Esophagus muscularis mucosa (tissue), 4 donors: ENCODE data around the gene FOXO6. TPM values are rescaled to one million over a fixed set of nuclear protein-coding genes. Genes with fewer than 3 reads are reported as not detected.

ENCODE experiments used
- DNase-seq: peaks from one replicate; pipeline ENCODE4 v3.0.0-alpha.2; 2017; ENCODE audit errors: extremely low spot score
- H3K27ac ChIP-seq, 4 donors: fragments of 200-600 bp; sonication (generic); replicated peaks in 1 of 4; 1 replicate in 3 of 4; 2 replicates in 1 of 4; pipeline ENCODE4 v1.5.1; 2016 to 2019; ENCODE audit warnings: mild to moderate bottlenecking in 1 of 4
- H3K27me3 ChIP-seq, 4 donors: fragments of 200-600 bp; sonication (generic); one replicate each; pipeline versions ENCODE4 v1.5.1 to v1.6.0; 2016 to 2019
- H3K36me3 ChIP-seq, 4 donors: fragments of 200-600 bp; sonication (generic); one replicate each; pipeline ENCODE4 v1.5.1; 2016 to 2019
- H3K4me1 ChIP-seq, 4 donors: fragments of 200-600 bp; sonication (generic); one replicate each; pipeline ENCODE4 v1.5.1; 2016 to 2019
- H3K4me3 ChIP-seq, 4 donors: fragments of 200-600 bp; sonication (generic); 1 replicate in 2 of 4; 2 replicates in 2 of 4; pipeline ENCODE4 v1.5.1; 2016 to 2019; ENCODE audit warnings: mild to moderate bottlenecking in 4 of 4, moderate library complexity in 1 of 4
- H3K9me3 ChIP-seq, 4 donors: fragments of 200-600 bp; sonication (generic); 1 replicate in 3 of 4; 2 replicates in 1 of 4; pipeline ENCODE4 v1.5.1; 2016 to 2019
- EP300 ChIP-seq: sonication (generic); formaldehyde crosslinking; IDR thresholded peaks from one replicate; pipeline ENCODE4 v1.6.1; 2017; ENCODE audit warnings: antibody characterized with exemption
- POLR2A ChIP-seq: fragments of 450-650 bp; IDR thresholded peaks from one replicate; pipeline ENCODE4 v1.6.1; 2017; ENCODE audit warnings: antibody characterized with exemption, moderate library complexity, mild to moderate bottlenecking, low read depth
- POLR2AphosphoS5 ChIP-seq, 2 donors: sonication (generic); formaldehyde crosslinking; IDR thresholded peaks; one replicate each; pipeline ENCODE4 v1.6.1; 2017; ENCODE audit warnings: antibody characterized with exemption in 2 of 2
- WGBS: methylation state at CpG from one replicate; pipeline ENCODE4 v1.1.5; 2018; 5-methylcytosine and 5-hydroxymethylcytosine counted together
- intact Hi-C: fragments of 100-400 bp; cut with DNase I; formaldehyde crosslinking; loops from one replicate; pipeline ENCODE4 v1.15.1; 2023
- total RNA-seq, 4 donors: library from RNA; depleted of rRNA; stranded (reverse); fragments of >200 nt; gene quantifications; one replicate each; pipeline versions ENCODE4 v1.1.0 to v1.2.1, GENCODE V29; 2016
- TF ChIP-seq, protein P1 (sequence below), 3 experiments: fragments of 200-600 bp in 2 of 3; fragments of 450-650 bp in 1 of 3; sonication (generic) in 2 of 3; IDR thresholded peaks; one replicate each; pipeline ENCODE4 v1.5.1; 2017 to 2019; ENCODE audit warnings: antibody characterized with exemption in 3 of 3, mild to moderate bottlenecking in 2 of 3, moderate library complexity in 1 of 3

The FOXO6 gene
- total RNA-seq, 4 donors from 2014 or later, result 0.33 to 1.3 (median 0.53) TPM

DNA sequence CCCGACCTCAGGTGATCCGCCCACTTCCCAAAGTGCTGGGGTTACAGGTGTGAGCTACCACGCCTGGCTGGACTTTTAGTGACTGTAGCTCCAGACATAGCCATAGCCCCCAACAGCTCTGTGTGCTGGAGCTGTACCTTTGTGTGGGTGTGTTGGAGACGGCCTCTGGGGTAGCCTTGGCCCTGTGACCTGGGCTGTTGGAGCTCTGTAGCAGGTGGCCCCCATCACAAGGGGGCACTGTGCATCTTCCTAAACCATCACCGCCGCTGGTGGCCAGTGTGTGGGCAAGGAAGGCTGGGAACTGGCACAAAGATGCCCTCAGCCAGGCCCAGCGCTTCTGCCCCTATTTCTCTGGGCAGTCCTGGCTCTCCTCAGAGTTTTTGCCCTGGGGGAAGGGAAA is 38.4 kb upstream of the FOXO6 start:
- DNase-seq, result peak; percentile 81
- WGBS, result no CpG with 5 or more reads among the region's 7 CpGs
- H3K36me3 ChIP-seq, result no peaks in the 10 kb centered on the region
- H3K9me3 ChIP-seq, result no peaks in the 10 kb centered on the region
- TF ChIP-seq, protein P1, sequence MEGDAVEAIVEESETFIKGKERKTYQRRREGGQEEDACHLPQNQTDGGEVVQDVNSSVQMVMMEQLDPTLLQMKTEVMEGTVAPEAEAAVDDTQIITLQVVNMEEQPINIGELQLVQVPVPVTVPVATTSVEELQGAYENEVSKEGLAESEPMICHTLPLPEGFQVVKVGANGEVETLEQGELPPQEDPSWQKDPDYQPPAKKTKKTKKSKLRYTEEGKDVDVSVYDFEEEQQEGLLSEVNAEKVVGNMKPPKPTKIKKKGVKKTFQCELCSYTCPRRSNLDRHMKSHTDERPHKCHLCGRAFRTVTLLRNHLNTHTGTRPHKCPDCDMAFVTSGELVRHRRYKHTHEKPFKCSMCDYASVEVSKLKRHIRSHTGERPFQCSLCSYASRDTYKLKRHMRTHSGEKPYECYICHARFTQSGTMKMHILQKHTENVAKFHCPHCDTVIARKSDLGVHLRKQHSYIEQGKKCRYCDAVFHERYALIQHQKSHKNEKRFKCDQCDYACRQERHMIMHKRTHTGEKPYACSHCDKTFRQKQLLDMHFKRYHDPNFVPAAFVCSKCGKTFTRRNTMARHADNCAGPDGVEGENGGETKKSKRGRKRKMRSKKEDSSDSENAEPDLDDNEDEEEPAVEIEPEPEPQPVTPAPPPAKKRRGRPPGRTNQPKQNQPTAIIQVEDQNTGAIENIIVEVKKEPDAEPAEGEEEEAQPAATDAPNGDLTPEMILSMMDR (IDR thresholded peaks at IDR 0.05), result peak in 2 of 3 experiments; percentile 16 to 33
- TF ChIP-seq POLR2A, result no peak
- peaks cover 10 to 26% (median 20%) of the 10 kb centered on the region in 4 donors for H3K4me1 ChIP-seq
- H3K27ac ChIP-seq, result no peak overlapping the region
- H3K27me3 ChIP-seq, result no peaks in the 10 kb centered on the region
- intact Hi-C loops, result no loop called here
- no peak overlapping the region for H3K4me3 ChIP-seq

DNA sequence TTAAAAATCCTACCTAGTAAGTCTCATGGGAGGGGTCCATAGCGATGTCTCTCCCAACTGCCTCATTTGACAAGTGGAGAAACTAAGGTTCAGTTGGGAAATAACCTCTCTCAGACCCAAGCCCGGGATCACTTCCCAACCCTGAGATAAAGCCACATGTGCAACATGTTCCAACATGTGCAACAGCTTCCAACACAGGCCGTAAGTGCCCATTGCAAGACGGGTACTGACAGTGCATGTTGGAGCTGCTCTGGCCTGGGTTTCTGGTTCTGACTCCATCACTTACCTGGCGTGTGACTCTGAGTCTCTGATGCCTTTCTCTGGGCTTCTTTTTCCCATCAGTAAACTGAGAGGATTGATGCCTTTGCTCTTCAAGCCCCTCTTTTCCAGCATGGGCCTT is 38.0 kb upstream of the FOXO6 start:
- no peak overlapping the region for H3K4me3 ChIP-seq
- H3K36me3 ChIP-seq, result no peaks in the 10 kb centered on the region
- TF ChIP-seq EP300 (no peak), POLR2AphosphoS5 (IDR thresholded peaks at IDR 0.05) (no peak), POLR2A (no peak)
- TF ChIP-seq, protein P1 (IDR thresholded peaks at IDR 0.05), result no peak
- no peaks in the 10 kb centered on the region for H3K9me3 ChIP-seq
- intact Hi-C loops, result no loop called here
- H3K27me3 ChIP-seq, result no peaks in the 10 kb centered on the region
- H3K27ac ChIP-seq, result no peak overlapping the region
- DNase-seq, result peak; percentile 37
- 93% methylated on average over 5 of the region's 5 CpGs for WGBS
- peaks cover 10 to 26% (median 20%) of the 10 kb centered on the region in 4 donors for H3K4me1 ChIP-seq

DNA sequence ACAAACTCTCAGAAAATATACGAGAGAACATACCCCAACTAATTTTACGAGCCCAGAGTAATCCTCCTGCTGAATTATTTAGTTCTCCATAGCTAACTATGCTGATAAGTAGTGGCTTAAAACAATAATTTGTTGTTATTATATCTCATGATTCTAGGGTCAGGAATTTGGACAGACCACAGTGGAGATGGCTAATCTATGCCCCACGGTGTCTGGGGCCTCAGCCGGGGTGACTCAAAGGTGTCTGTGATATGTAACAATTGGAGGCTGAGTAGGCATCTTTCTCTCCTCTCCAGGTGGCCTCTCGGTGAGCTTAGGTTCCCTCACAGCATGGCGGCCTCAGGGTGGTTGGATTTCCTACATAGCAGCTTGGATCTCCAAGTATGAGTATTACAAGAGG is 35.4 kb upstream of the FOXO6 start:
- H3K9me3 ChIP-seq, result no peaks in the 10 kb centered on the region
- 92% methylated on average over 6 of the region's 6 CpGs for WGBS
- H3K4me1 ChIP-seq, result peaks cover 0 to 6% (median 1%) of the 10 kb centered on the region in 4 donors
- DNase-seq, result peak; percentile 14
- no peaks in the 10 kb centered on the region for H3K36me3 ChIP-seq
- intact Hi-C loops, result no loop called here
- H3K27me3 ChIP-seq, result no peaks in the 10 kb centered on the region
- no peak for TF ChIP-seq POLR2AphosphoS5 (IDR thresholded peaks at IDR 0.05)
- TF ChIP-seq, protein P1 (IDR thresholded peaks at IDR 0.05), result no peak
- no peak for TF ChIP-seq EP300
- TF ChIP-seq POLR2A, result no peak
- no peak overlapping the region for H3K4me3 ChIP-seq
- no peak overlapping the region for H3K27ac ChIP-seq

DNA sequence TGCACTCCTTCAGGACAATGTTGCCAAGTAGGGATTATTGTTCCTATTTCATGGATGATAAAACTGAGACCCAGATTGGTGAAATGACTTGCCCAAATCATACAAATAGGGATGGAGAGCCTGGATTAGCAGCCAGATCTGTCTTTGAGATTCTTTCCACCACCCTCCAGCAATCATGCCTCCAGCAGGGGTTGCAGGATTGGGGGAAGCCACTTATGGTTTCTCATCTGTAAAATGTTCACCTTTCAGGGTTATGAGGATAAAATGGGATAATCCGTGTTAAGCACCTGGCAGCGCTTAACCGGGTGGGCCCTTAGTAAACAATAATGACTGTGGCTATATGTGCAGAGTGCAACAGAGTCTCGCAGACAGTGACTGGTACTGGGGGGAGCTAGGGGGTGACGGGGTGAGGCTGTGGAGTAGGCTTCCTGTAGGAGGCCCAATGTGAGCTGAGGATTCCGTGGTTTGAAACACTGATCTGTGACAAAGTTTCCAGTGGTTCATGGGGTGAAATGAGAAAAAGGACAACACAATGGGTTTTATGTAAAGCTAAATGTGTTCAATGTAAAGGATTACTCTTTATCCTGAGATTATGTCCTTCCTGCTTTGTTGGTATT is 33.7 kb upstream of the FOXO6 start:
- intact Hi-C loops, result no loop called here
- Histone ChIP-seq H3K4me3 (no peak overlapping the region), H3K36me3 (no peaks in the 10 kb centered on the region), H3K9me3 (no peaks in the 10 kb centered on the region), H3K27me3 (no peaks in the 10 kb centered on the region), H3K4me1 (no peaks in the 10 kb centered on the region), H3K27ac (no peak overlapping the region)
- WGBS, result 78% methylated on average over 6 of the region's 6 CpGs
- DNase-seq, result peak; percentile 53
- TF ChIP-seq POLR2A, result no peak
- TF ChIP-seq, protein P1 (IDR thresholded peaks at IDR 0.05), result no peak
- no peak for TF ChIP-seq EP300
- TF ChIP-seq POLR2AphosphoS5 (IDR thresholded peaks at IDR 0.05), result no peak
